Kidney (tissue), 14 donors: ENCODE results near the gene LYRM7. TPM values are rescaled to one million over a fixed set of nuclear protein-coding genes. Genes with fewer than 3 reads are reported as not detected.
A peak's percentile ranks its signal among the peaks of the same experiment; 100 is the strongest.

ENCODE experiments used
- DNase-seq, 5 donors: peaks; one replicate each; pipeline ENCODE4 v3.0.0-alpha.2; 2013 to 2020
- FAIRE-seq: peaks from 2 replicates; lab custom pipeline; 2012; peaks lifted over from hg19 to GRCh38; lab: Jason Lieb, UNC
- H3K27ac ChIP-seq, 2 donors: one replicate each; pipeline ENCODE4 v1.7.0; 2013; ENCODE audit warnings: low read depth in 2 of 2, low read length in 2 of 2, inconsistent platforms in 1 of 2
- H3K27me3 ChIP-seq: one replicate; pipeline ENCODE4 v1.7.1; 2013; ENCODE audit warnings: low read length, inconsistent platforms; ENCODE audit not compliant: control insufficient read depth, insufficient read depth
- H3K36me3 ChIP-seq, 3 donors: one replicate each; pipeline versions ENCODE4 v1.7.0 to v1.7.1; 2013; ENCODE audit warnings: low read length in 3 of 3, control low read depth in 1 of 3, inconsistent platforms in 1 of 3; ENCODE audit not compliant: insufficient read depth in 3 of 3, control insufficient read depth in 2 of 3
- H3K4me1 ChIP-seq, 3 donors: one replicate each; pipeline versions ENCODE4 v1.7.0 to v1.7.1; 2013; ENCODE audit warnings: low read length in 3 of 3, inconsistent platforms in 1 of 3, low read depth in 1 of 3; ENCODE audit not compliant: control insufficient read depth in 2 of 3, insufficient read depth in 2 of 3
- H3K4me3 ChIP-seq, 3 donors: one replicate each; pipeline versions ENCODE4 v1.7.0 to v1.8.1; 2013; ENCODE audit warnings: low read length in 3 of 3, control low read depth in 1 of 3, inconsistent platforms in 1 of 3
- H3K9ac ChIP-seq, 3 donors: one replicate each; pipeline versions ENCODE4 v1.7.0 to v1.7.1; 2013; ENCODE audit warnings: low read length in 3 of 3, control low read depth in 1 of 3, inconsistent platforms in 1 of 3
- H3K9me3 ChIP-seq, 3 donors: one replicate each; pipeline versions ENCODE4 v1.7.0 to v1.7.1; 2013; ENCODE audit warnings: low read length in 3 of 3, control low read depth in 1 of 3, inconsistent platforms in 1 of 3; ENCODE audit not compliant: control insufficient read depth in 2 of 3, insufficient read depth in 1 of 3
- CTCF ChIP-seq: IDR thresholded peaks from 3 replicates; pipeline ENCODE4 v1.5.1; 2012; ENCODE audit warnings: mild to moderate bottlenecking, moderate library complexity, borderline replicate concordance; ENCODE audit not compliant: insufficient read depth; ENCODE audit errors: extremely low read depth
- intact Hi-C: fragments of 100-400 bp; cut with DNase I; formaldehyde crosslinking; loops from one replicate; pipeline ENCODE4 v1.11.1; 2022
- polyA plus RNA-seq: library from polyadenylated mRNA; stranded (reverse); fragments of 350-450 nt; fragmentation: Illumina TruSeq; extraction: RNeasy Lipid Tissue Mini Kit (QIAGEN cat#74804); gene quantifications from one replicate; pipeline ENCODE4 v1.2.3, GENCODE V29; 2014; ENCODE audit warnings: low read depth, low replicate concordance; ENCODE audit not compliant: insufficient read depth
- total RNA-seq: library from RNA; stranded (reverse); fragmentation: NEBNext Ultra II Directional; extraction: Animal tissue kit (Norgen Biotek cat#: 25700); gene quantifications from one replicate; pipeline ENCODE4 v1.2.1, GENCODE V29; 2021
- donor health status: control.
- donor health status: control.
- donor health status: control.
- donor health status: control.
- donor health status: control.
- donor health status: DM: yes; HTN: yes; CAD: no.
- donor health status: Normal renal cell carcinoma (clear cell type).

The LYRM7 gene
- total and polyA plus RNA-seq, 2 donors from 2014 or later: 5.4 to 7.2 TPM

- H3K4me3 ChIP-seq: peak within 1 kb of the TSS; percentile 93 to 97 (median 93)
- H3K9ac ChIP-seq: peak within 1 kb of the TSS; percentile 81 to 93 (median 89)
- peaks cover 7 to 18% (median 7%) of the 10 kb centered on the region in 3 donors for H3K36me3 ChIP-seq
- H3K27ac ChIP-seq: peak within 1 kb of the TSS; percentile 94 to 95
- peaks cover 0 to 7% (median 3%) of the 10 kb centered on the region in 3 donors for H3K4me1 ChIP-seq
- H3K9me3 ChIP-seq: no peaks in the 10 kb centered on the region
- TF ChIP-seq CTCF: no peak
- FAIRE-seq: no peak
- no peaks in the 10 kb centered on the region for H3K27me3 ChIP-seq
- intact Hi-C loops: no loop called here
- DNase-seq: peak; percentile 94 to 97 (median 96)
These were observed 5.5 kb upstream of the LYRM7 start, which contains the start of gene HINT1 for GRCh38 chr5:131165119-131165727. Gene HINT1 (minus strand): TSS chr5:131165256. CDS start chr5:131165205, 51 bp downstream.

DNA sequence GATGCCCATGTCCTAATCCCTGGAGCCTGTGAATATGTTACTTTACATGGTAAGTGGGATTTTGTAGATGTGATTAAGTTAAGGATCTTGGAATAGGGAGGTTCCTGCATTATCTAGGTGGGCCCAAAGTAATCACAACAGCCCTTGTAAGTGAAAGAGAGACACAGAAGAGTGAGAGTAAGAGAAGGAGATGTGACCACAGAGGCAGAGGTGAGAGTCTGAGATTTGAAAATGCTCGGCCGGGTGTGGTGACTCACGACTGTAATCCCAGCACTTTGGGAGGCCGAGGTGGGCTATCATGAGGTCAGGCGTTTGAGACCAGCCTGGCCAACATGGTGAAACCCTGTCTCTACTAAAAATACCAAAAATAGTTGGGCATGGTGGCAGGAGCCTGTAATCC, 3.1 kb upstream of the LYRM7 start:
- no peak for DNase-seq
- TF ChIP-seq CTCF: no peak
- Histone ChIP-seq H3K27me3 (no peaks in the 10 kb centered on the region), H3K4me1 (peaks cover 0 to 13% (median 6%) of the 10 kb centered on the region in 3 donors), H3K27ac (no peak overlapping the region), H3K36me3 (no peaks in the 10 kb centered on the region), H3K9me3 (no peaks in the 10 kb centered on the region), H3K9ac (no peak overlapping the region), H3K4me3 (no peak overlapping the region)
- intact Hi-C loops: no loop called here
- FAIRE-seq: no peak

DNA sequence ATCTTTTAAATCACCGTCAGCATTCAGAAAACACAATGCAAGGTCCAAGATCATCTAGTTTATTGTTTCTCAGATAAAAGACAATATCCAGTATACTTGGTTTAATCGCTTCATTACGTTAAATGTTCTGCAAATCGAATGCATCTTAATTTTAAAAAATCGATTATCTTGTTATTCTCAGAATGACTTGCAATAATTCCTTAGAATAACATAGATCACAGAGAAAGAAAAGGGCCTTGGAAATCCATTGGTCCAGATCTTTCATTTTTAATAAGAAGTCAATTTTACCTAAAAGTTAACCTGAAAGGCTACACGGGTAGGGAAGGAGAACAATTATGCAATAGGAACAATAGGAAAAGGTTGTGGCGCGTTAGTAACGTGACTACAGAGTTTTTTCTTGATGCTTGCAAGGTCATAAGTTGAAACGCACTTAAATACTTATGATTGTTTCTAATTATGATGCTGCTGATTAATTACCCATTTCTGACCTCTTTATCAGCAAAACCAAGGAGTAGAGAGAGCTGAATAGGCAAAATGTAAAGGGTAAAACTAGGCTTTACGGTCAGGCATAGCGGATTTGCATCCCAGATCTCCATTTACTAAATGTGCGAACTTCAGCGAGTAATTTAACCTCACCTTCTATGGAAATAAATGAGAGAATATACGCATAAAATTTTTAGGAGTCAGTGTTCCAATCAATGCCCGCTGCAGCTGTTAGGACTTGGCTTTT, 769 bp upstream of the LYRM7 start:
- DNase-seq (no peak), FAIRE-seq (no peak)
- Histone ChIP-seq H3K36me3 (no peaks in the 10 kb centered on the region), H3K27me3 (no peaks in the 10 kb centered on the region), H3K4me1 (peaks cover 0 to 13% (median 6%) of the 10 kb centered on the region in 3 donors), H3K9me3 (no peaks in the 10 kb centered on the region), H3K27ac (peak overlapping the region in 1 of 2 donors; percentile 45), H3K4me3 (peak overlapping the region; percentile 80 to 92 (median 87)), H3K9ac (peak overlapping the region; percentile 79 to 84 (median 80))
- TF ChIP-seq CTCF: no peak
- intact Hi-C loops: no loop called here
